T-helper 2 cell treated with Interferon-gamma antibody and Interleukin-4, amounts not matched to agents 5 μg/mL and 100 μg/mL, for 36 hours (primary cell): ENCODE measurements around the gene PODN.

Source experiments
- DNase-seq: peaks from one replicate; pipeline ENCODE4 v3.0.0; 2021; ENCODE audit warnings: low spot score
- H3K27ac Mint-ChIP-seq: one replicate; pipeline ENCODE4 v1.8.0; 2021; ENCODE audit warnings: mild to moderate bottlenecking, mixed read lengths
- H3K27me3 Mint-ChIP-seq: one replicate; pipeline ENCODE4 v1.8.0; 2021; ENCODE audit warnings: low read depth, mixed read lengths
- H3K36me3 Mint-ChIP-seq: one replicate; pipeline ENCODE4 v1.8.0; 2021; ENCODE audit warnings: low read depth, mixed read lengths
- H3K4me1 Mint-ChIP-seq: one replicate; pipeline ENCODE4 v1.8.0; 2021; ENCODE audit warnings: low read depth, mixed read lengths
- H3K4me3 Mint-ChIP-seq: one replicate; pipeline ENCODE4 v1.8.0; 2022; ENCODE audit warnings: mild to moderate bottlenecking, moderate library complexity, mixed read lengths
- H3K9me3 Mint-ChIP-seq: one replicate; pipeline ENCODE4 v1.8.0; 2021; ENCODE audit warnings: mixed read lengths

The PODN gene

DNA sequence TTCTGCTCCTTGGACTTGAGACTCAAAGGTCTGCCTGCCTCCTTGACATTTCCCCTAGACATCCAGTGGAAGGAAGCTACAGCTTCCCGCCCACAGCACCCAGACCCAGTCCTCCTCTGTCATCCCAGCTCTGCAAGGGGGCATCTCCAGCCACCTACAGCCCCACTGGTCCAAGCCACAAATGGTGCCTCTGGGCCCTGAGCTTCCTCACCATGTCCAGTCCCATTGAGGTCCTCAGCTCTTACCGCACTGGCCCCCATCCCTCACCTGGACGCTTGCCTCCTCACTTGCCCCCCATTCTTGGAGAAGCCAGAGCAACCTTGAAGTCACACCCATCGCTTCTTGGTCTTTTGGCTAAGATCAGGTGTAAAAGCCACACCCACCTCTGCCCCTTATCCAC lies 13.2 kb downstream of the PODN start:
- Mint-ChIP-seq H3K36me3 (no peaks in the 10 kb centered on the region), H3K4me1 (no peaks in the 10 kb centered on the region), H3K9me3 (no peaks in the 10 kb centered on the region), H3K27me3 (no peaks in the 10 kb centered on the region), H3K27ac (no peak overlapping the region), H3K4me3 (no peak overlapping the region)
- no peak for DNase-seq

DNA sequence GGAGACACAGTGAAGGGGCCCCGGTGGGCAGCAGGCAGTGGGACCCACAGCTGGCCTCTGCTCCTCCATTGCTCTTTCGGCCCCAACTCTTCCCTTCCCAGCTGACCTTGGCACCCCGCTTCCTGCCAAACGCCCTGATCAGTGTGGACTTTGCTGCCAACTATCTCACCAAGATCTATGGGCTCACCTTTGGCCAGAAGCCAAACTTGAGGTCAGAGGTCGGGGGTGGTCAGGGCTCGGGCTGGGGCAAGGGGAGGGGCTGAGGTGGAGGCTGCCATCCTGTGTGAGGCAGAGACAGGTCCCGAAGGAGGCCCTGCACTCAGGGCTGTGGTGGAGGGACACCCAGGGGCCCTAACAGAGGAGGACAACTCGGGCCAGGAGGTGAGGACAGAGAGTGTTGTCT lies 13.7 kb downstream of the PODN start:
- H3K9me3 Mint-ChIP-seq, result no peaks in the 10 kb centered on the region

DNA sequence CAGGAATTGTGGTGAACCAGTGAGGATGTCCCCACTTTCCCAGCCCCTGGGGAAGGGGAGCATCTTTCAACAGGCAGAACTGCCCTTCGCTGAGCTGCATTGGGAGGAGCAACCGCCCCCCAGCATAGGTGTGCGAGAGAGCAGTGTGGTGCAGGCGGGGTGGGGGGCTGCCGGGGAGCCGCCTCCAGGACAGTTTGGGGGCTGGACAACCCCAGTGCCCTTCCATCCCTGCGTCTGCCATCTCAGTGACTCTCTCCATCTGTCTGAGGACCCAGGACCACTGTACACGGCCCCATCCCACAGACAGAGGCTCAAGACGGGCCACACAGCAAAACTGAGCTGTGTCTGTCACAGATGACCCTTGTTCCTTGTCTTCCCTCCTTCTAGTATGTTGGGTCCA lies 14.2 kb downstream of the PODN start:
- no peak for DNase-seq
- H3K27ac Mint-ChIP-seq, result no peak overlapping the region
- H3K4me3 Mint-ChIP-seq, result no peak overlapping the region
- no peaks in the 10 kb centered on the region for H3K27me3 Mint-ChIP-seq
- no peaks in the 10 kb centered on the region for H3K36me3 Mint-ChIP-seq
- H3K9me3 Mint-ChIP-seq, result no peaks in the 10 kb centered on the region
- H3K4me1 Mint-ChIP-seq, result no peaks in the 10 kb centered on the region

More for the DNA sequence above, 13.7 kb downstream of the PODN start:
- Mint-ChIP-seq H3K4me1 (no peaks in the 10 kb centered on the region), H3K4me3 (no peak overlapping the region), H3K27ac (no peak overlapping the region), H3K36me3 (no peaks in the 10 kb centered on the region), H3K27me3 (no peaks in the 10 kb centered on the region)
- no peak for DNase-seq

DNA sequence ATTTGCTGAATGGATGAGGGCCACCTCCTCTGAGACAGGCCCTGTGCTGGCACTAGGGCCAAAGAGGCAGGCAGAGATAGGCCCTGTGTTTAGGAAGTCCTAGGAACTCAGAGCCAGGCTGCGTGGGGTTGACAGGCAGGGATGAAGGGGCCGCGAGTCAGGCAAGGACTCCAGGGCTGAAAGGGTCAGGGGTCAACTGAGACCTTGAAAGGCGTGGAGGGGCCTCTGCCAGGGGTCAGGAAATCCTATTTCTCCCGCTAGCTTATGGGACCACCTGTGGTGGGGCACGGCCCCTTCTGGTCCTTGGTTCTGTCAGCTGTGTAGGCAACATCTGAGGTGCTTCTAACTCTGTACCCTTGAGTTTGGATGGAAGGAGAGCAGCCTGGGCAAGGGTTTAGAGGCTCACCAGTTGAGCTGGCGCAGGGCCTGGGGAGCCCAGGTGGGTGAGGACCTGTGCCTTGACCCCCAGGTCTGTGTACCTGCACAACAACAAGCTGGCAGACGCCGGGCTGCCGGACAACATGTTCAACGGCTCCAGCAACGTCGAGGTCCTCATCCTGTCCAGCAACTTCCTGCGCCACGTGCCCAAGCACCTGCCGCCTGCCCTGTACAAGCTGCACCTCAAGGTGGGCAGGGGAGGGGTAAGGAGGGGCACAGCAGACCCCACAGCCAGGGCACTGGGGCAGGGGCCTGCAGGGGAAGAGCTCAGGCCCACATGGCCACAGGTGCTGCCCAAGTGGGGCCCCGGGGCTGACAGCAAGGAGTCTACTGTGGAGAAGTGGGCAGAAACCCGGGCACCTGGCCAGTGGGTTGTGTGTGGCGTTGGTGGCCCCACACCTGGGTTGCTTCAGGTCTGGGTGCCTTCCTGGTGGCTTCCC lies 14.9 kb downstream of the PODN start:
- H3K36me3 Mint-ChIP-seq, result no peaks in the 10 kb centered on the region
- no peak overlapping the region for H3K27ac Mint-ChIP-seq
- no peaks in the 10 kb centered on the region for H3K9me3 Mint-ChIP-seq
- H3K4me1 Mint-ChIP-seq, result no peaks in the 10 kb centered on the region
- DNase-seq, result no peak
- no peak overlapping the region for H3K4me3 Mint-ChIP-seq
- no peaks in the 10 kb centered on the region for H3K27me3 Mint-ChIP-seq

DNA sequence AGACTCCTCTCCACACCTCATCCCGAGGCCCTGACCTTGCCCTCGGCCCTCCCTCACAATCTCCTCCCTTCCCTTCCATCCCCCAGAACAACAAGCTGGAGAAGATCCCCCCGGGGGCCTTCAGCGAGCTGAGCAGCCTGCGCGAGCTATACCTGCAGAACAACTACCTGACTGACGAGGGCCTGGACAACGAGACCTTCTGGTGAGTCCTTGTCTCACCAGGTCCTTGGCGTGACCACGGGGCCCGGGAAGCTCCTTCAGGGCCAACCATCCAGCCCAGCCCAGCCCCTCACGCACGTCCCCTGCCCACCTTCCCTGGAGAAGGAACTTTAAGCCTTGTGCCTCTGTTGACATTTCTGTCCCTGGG lies 15.6 kb downstream of the PODN start:
- H3K27me3 Mint-ChIP-seq, result no peaks in the 10 kb centered on the region
- H3K9me3 Mint-ChIP-seq, result no peaks in the 10 kb centered on the region
- no peak for DNase-seq
- H3K4me3 Mint-ChIP-seq, result no peak overlapping the region
- H3K36me3 Mint-ChIP-seq, result no peaks in the 10 kb centered on the region
- no peaks in the 10 kb centered on the region for H3K4me1 Mint-ChIP-seq
- no peak overlapping the region for H3K27ac Mint-ChIP-seq

DNA sequence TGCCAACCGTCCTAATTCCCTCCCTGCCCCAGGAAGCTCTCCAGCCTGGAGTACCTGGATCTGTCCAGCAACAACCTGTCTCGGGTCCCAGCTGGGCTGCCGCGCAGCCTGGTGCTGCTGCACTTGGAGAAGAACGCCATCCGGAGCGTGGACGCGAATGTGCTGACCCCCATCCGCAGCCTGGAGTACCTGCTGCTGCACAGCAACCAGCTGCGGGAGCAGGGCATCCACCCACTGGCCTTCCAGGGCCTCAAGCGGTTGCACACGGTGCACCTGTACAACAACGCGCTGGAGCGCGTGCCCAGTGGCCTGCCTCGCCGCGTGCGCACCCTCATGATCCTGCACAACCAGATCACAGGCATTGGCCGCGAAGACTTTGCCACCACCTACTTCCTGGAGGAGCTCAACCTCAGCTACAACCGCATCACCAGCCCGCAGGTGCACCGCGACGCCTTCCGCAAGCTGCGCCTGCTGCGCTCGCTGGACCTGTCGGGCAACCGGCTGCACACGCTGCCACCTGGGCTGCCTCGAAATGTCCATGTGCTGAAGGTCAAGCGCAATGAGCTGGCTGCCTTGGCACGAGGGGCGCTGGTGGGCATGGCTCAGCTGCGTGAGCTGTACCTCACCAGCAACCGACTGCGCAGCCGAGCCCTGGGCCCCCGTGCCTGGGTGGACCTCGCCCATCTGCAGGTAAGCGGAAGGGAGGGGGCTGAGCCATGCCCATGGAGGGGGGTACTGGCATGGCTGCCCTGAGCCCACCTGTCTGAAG lies 16.5 kb downstream of the PODN start:
- Mint-ChIP-seq H3K36me3 (no peaks in the 10 kb centered on the region), H3K4me3 (no peak overlapping the region), H3K4me1 (no peaks in the 10 kb centered on the region), H3K27me3 (no peaks in the 10 kb centered on the region), H3K9me3 (no peaks in the 10 kb centered on the region), H3K27ac (no peak overlapping the region)
- DNase-seq, result no peak

DNA sequence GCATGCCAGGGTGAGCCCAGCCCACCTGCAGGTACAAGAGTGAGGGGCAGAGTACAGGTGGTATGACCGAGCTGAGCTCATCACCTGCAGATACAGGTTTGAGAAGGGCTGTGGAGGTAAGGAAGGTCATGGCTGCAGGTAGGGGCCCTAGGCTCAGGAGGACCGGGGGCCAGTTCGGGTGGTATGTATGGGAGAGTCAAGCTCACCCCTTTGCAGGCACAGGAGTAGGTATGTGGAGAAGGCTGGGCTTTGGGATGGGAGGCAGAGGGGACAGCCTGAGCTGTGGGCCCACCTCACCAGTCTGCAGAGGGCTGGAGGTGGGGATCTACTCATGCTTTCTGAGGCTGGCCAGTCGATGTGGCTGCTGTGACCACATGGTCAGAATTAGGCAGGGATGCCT lies 17.2 kb downstream of the PODN start:
- no peak for DNase-seq
- no peaks in the 10 kb centered on the region for H3K9me3 Mint-ChIP-seq
- no peaks in the 10 kb centered on the region for H3K4me1 Mint-ChIP-seq
- no peak overlapping the region for H3K27ac Mint-ChIP-seq
- H3K27me3 Mint-ChIP-seq, result no peaks in the 10 kb centered on the region
- no peak overlapping the region for H3K4me3 Mint-ChIP-seq
- no peaks in the 10 kb centered on the region for H3K36me3 Mint-ChIP-seq

DNA sequence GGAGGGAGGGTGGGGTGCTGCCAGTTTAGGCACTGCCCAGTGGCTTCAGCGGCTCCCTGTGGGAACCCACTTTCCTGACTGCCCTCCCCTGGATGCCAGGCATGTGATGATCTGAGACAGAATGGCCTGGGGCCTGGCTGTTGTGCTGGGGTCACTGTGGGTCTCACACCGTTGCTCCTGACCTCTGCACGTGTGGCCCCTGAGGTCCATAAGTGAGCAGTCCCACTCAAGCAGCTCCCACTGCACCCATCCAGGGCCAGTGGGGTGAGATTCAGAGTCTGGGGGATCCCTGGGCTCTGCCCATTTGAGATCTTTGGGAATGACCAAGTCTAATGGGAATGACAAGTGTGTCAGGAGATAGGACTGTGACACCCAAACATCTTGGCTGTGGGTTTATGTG lies 18.0 kb downstream of the PODN start:
- Mint-ChIP-seq H3K9me3 (no peaks in the 10 kb centered on the region), H3K4me1 (no peaks in the 10 kb centered on the region), H3K36me3 (no peaks in the 10 kb centered on the region), H3K27ac (no peak overlapping the region), H3K4me3 (no peak overlapping the region), H3K27me3 (no peaks in the 10 kb centered on the region)
- DNase-seq, result no peak

DNA sequence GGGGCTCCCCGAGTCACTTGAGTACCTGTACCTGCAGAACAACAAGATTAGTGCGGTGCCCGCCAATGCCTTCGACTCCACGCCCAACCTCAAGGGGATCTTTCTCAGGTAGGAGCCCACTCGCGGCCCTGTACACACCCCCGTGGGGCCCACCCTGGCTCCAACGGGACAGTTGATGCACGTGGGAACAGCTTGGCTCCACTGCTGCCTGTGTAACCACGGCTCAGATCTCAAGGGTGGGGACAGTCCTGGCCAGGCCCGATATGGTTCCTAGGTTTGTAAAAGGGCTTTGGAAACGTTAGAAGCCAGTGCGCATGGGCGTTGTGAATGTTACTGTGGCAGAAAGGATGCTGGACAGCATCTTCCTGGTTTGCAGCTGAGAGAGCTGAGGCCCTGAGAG lies 18.8 kb downstream of the PODN start:
- H3K27ac Mint-ChIP-seq, result no peak overlapping the region
- H3K4me1 Mint-ChIP-seq, result no peaks in the 10 kb centered on the region
- H3K4me3 Mint-ChIP-seq, result no peak overlapping the region
- H3K27me3 Mint-ChIP-seq, result no peaks in the 10 kb centered on the region
- no peak for DNase-seq
- no peaks in the 10 kb centered on the region for H3K36me3 Mint-ChIP-seq
- H3K9me3 Mint-ChIP-seq, result no peaks in the 10 kb centered on the region

DNA sequence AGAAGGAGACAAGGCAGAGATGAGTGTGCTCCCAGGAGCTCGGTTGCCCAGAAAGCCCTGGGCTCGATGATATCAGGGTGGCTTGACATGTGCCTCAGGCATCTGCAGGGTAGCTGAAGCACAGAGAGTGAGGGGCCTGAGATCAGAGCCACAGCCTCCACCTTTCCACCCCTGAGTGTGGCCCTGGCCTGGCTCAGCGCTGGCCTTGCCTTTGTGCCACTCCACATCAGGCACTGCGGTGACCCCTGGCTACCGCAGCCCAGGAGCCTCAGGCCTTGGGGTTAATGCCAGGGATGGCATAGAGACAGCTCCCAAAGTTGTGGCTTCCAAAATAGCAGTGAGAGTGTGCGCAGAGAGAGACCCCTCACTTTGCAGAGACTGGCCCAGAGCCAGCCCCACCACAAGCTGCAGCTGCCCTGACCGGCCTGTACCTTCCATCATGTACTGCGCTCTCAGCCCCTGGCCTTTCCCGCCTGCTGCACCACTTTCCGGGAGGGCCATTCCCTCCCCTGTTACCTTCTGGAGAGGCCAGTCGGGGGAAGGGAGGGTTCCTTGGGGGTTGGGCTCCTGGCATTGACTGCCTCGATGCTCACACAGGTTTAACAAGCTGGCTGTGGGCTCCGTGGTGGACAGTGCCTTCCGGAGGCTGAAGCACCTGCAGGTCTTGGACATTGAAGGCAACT lies 19.5 kb downstream of the PODN start:
- Mint-ChIP-seq H3K27ac (no peak overlapping the region), H3K4me1 (no peaks in the 10 kb centered on the region), H3K9me3 (no peaks in the 10 kb centered on the region), H3K27me3 (no peaks in the 10 kb centered on the region), H3K36me3 (no peaks in the 10 kb centered on the region), H3K4me3 (no peak overlapping the region)
- DNase-seq, result no peak

DNA sequence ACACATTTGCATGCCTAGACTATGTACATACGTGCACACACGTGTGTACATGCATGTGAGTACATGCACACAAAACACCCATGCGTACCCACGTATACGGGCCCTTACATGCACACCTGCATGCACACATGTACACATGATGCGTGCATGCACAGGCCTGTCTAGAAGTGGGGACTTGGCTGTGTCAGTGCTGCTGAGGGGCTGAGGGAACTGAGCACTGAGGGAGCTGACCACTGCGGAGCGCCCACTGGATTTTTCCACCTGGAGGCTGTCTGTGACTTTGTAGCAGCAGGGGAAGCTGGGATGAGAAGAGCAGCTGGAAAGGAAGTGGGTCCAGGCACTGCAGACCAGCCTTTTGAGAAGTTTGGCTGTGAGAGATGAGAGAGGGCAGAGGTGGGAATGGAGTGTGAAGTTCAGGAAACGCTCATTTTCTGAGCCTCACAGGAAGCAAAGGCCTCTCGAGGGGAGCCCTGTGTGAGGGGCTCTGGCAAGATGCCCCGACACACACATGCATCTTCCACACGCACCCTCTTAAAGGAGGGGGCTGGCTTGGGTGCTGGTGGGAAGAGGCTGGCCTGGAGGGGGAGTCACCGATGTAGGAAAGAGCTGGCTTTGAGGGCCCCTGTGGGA lies 20.9 kb downstream of the PODN start:
- no peaks in the 10 kb centered on the region for H3K36me3 Mint-ChIP-seq
- no peaks in the 10 kb centered on the region for H3K4me1 Mint-ChIP-seq
- no peak overlapping the region for H3K27ac Mint-ChIP-seq
- H3K9me3 Mint-ChIP-seq, result no peaks in the 10 kb centered on the region
- DNase-seq, result no peak
- no peak overlapping the region for H3K4me3 Mint-ChIP-seq
- no peaks in the 10 kb centered on the region for H3K27me3 Mint-ChIP-seq

DNA sequence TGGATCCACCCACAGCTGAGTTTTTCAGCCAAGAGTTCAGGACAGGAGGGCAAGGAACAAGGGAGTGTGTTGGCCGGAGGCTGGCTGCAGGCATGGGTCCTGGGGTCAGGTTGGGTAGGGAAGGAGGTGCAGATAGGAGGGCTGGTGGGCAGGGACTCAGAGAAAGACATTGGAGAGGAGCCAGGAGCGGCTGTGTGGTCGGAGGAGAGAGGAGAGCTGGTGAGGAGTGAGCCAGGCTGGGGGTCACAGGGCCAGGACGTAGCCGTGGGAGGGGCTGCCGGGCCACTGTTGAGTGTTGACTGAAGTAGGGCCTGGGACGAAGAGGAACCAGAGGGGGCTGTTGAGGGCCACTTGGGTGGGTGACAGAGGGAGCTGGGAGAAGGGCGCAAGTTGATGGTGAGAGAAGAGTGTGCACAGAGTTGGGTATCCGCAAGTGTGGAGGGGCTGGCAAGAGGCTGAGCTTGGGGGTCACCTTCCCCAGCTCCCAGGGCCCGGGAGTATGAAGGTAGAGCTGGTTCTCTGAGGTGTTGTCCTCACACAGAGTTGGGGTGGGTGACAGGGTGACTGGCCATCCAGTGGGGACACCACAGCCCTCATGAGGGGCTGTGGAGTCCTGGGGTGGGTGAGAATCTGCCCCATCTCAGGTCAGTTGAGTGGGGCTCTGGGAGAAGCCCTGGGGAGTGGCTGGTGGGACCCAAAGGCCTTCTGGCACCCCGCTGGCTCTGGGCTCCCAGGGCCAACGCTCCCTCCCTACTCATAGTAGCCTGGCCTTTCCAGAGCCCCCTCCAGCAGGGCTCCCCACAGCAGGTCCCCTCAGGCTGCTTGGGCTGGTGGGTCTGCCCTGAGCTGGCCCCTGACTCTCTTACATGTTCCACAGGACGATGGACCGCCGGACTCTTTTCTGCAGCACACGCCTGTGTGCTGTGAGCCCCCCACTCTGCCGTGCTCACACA lies 21.9 kb downstream of the PODN start:
- DNase-seq, result no peak
- Mint-ChIP-seq H3K36me3 (no peaks in the 10 kb centered on the region), H3K27ac (no peak overlapping the region), H3K4me3 (no peak overlapping the region), H3K27me3 (no peaks in the 10 kb centered on the region), H3K9me3 (no peaks in the 10 kb centered on the region), H3K4me1 (no peaks in the 10 kb centered on the region)

DNA sequence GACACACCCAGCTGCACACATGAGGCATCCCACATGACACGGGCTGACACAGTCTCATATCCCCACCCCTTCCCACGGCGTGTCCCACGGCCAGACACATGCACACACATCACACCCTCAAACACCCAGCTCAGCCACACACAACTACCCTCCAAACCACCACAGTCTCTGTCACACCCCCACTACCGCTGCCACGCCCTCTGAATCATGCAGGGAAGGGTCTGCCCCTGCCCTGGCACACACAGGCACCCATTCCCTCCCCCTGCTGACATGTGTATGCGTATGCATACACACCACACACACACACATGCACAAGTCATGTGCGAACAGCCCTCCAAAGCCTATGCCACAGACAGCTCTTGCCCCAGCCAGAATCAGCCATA lies 22.6 kb downstream of the PODN start:
- Mint-ChIP-seq H3K9me3 (no peaks in the 10 kb centered on the region), H3K27ac (no peak overlapping the region), H3K4me1 (no peaks in the 10 kb centered on the region), H3K27me3 (no peaks in the 10 kb centered on the region), H3K36me3 (no peaks in the 10 kb centered on the region), H3K4me3 (no peak overlapping the region)
- no peak for DNase-seq
